Left colon (tissue), 2 donors: Measurements from ENCODE around the gene ANKRD18A. TPM values are rescaled to one million over a fixed set of nuclear protein-coding genes. Genes with fewer than 3 reads are reported as not detected.
"Not testable (repeated sequence)": the region's sequence is repeated elsewhere in the genome, so short reads cannot be mapped to it uniquely, and the experiment has no call there.

ENCODE experiments used
- ATAC-seq: fragments of 200-7000 bp; cut with Tn5 transposase; one replicate; pipeline ENCODE4 v1.9.1; 2020; ENCODE audit warnings: mild to moderate bottlenecking, moderate library complexity
- DNase-seq, 2 donors: peaks; one replicate each; pipeline ENCODE4 v3.0.0-alpha.2; 2020
- intact Hi-C, 2 donors: fragments of 100-400 bp; cut with DNase I in 1 of 2; cut with micrococcal nuclease in 1 of 2; formaldehyde crosslinking; loops; one replicate each; pipeline versions ENCODE4 v1.11.2 to v1.14.0; 2022; cut with DNase I, micrococcal nuclease
- total RNA-seq, 2 donors: library from RNA; stranded (reverse); fragmentation: NEBNext Ultra II Directional; extraction: Animal tissue kit (Norgen Biotek cat#: 25700); gene quantifications; one replicate each; pipeline ENCODE4 v1.2.1, GENCODE V29; 2021
- donor health status: DM: no; HTN: no; CAD: no.
- donor health status: DM: yes; HTN: yes; CAD: no.

Gene ANKRD18A
- total RNA-seq, 2 donors from 2014 or later, result 12.2 to 12.3 TPM

GRCh38 chr9:38561134-38561533 lies 59.3 kb downstream of the ANKRD18A start:
- DNase-seq, ATAC-seq, intact Hi-C loops: not testable (repeated sequence)

- intact Hi-C loops, DNase-seq, ATAC-seq: not testable (repeated sequence)
Observed at GRCh38 chr9:38559172-38559571, 61.2 kb downstream of the ANKRD18A start.

GRCh38 chr9:38557746-38558145 lies 62.6 kb downstream of the ANKRD18A start:
- DNase-seq, ATAC-seq, intact Hi-C loops: not testable (repeated sequence)

GRCh38 chr9:38554966-38555365 lies 65.4 kb downstream of the ANKRD18A start:
- DNase-seq, intact Hi-C loops, ATAC-seq: not testable (repeated sequence)

GRCh38 chr9:38553019-38553418 lies 67.4 kb downstream of the ANKRD18A start:
- DNase-seq, ATAC-seq, intact Hi-C loops: not testable (repeated sequence)

- DNase-seq, intact Hi-C loops, ATAC-seq: not testable (repeated sequence)
Observed at GRCh38 chr9:38546497-38547163, 73.8 kb downstream of the ANKRD18A start.

GRCh38 chr9:38540535-38540934 lies 79.9 kb downstream of the ANKRD18A start:
- ATAC-seq, DNase-seq, intact Hi-C loops: not testable (repeated sequence)

- DNase-seq (no peak), ATAC-seq (no peak)
- intact Hi-C loops, result no loop called here
Observed at GRCh38 chr9:38529317-38529716, 91.1 kb downstream of the ANKRD18A start.

- intact Hi-C loops, result no loop called here
- ATAC-seq, result no peak
Observed at GRCh38 chr9:38527503-38527902, 92.9 kb downstream of the ANKRD18A start.

GRCh38 chr9:38526591-38526990 lies 93.8 kb downstream of the ANKRD18A start:
- intact Hi-C loops, result no loop called here
- ATAC-seq, result no peak

More at GRCh38 chr9:38527503-38527902, 92.9 kb downstream of the ANKRD18A start:
- DNase-seq, result no peak

GRCh38 chr9:38523121-38523520 lies 97.3 kb downstream of the ANKRD18A start:
- intact Hi-C loops, result no loop called here
- ATAC-seq, result no peak
- DNase-seq, result no peak

More at GRCh38 chr9:38526591-38526990, 93.8 kb downstream of the ANKRD18A start:
- no peak for DNase-seq

GRCh38 chr9:38521762-38522161 lies 98.6 kb downstream of the ANKRD18A start:
- intact Hi-C loops, result no loop called here
- ATAC-seq (peak; percentile 81), DNase-seq (no peak)

Other genes with a start within 250 kb of the ANKRD18A start
- gene ALDH1B1, start 227.9 kb downstream of the ANKRD18A start, total RNA-seq, result 10 to 100 TPM; 34.7 to 53.9 TPM
- gene IGFBPL1, start 196.1 kb downstream of the ANKRD18A start, total RNA-seq, result under 1 TPM; 0.25 to 0.52 TPM
- gene FAM240B, start 99.5 kb upstream of the ANKRD18A start, total RNA-seq, result not detected